GM23338 (cell line): ENCODE measurements around the gene LCLAT1.

Experiments
- CREB1 ChIP-seq: fragments of 250-450 bp; sonication (Bioruptor Pico); IDR thresholded peaks from 2 replicates; pipeline ENCODE4 v1.5.0; 2020; ENCODE audit warnings: low read depth, mild to moderate bottlenecking, moderate library complexity
- CTCF ChIP-seq, 2 experiments: fragments of 200-600 bp in 1 of 2; sonication (generic) in 1 of 2; conservative IDR thresholded peaks; 2 replicates each; pipeline versions ENCODE4 v1.5.1 to v1.6.1; 2016 to 2017; ENCODE audit warnings: antibody characterized with exemption in 2 of 2, low read depth in 2 of 2, mild to moderate bottlenecking in 2 of 2, moderate library complexity in 1 of 2
- ETS1 ChIP-seq: IDR thresholded peaks from 2 replicates; pipeline ENCODE4 v1.6.1; 2016; ENCODE audit warnings: antibody characterized with exemption
- EZH2 ChIP-seq: fragments of 200-600 bp; sonication (generic); IDR thresholded peaks from one replicate; pipeline ENCODE4 v1.8.0; 2017; ENCODE audit warnings: antibody characterized with exemption, mild to moderate bottlenecking, low read depth; ENCODE audit not compliant: unreplicated experiment
- EZH2phosphoT487 ChIP-seq: fragments of 200-600 bp; sonication (generic); IDR thresholded peaks from one replicate; pipeline ENCODE4 v1.8.1; 2018; ENCODE audit warnings: antibody characterized with exemption; ENCODE audit not compliant: unreplicated experiment
- JUNB ChIP-seq: IDR thresholded peaks from one replicate; pipeline ENCODE4 v1.6.1; 2016; ENCODE audit warnings: antibody characterized with exemption; ENCODE audit not compliant: unreplicated experiment
- NANOG ChIP-seq: IDR thresholded peaks from 2 replicates; pipeline ENCODE4 v1.6.1; 2016; ENCODE audit warnings: antibody characterized with exemption, borderline replicate concordance
- POLR2AphosphoS5 ChIP-seq: IDR thresholded peaks from 2 replicates; pipeline ENCODE4 v1.6.1; 2016; ENCODE audit warnings: antibody characterized with exemption, low read depth
- REST ChIP-seq: IDR thresholded peaks from one replicate; pipeline ENCODE4 v1.6.1; 2018; ENCODE audit warnings: antibody characterized with exemption; ENCODE audit not compliant: unreplicated experiment
- STAT1 ChIP-seq: IDR thresholded peaks from one replicate; pipeline ENCODE4 v1.6.1; 2016; ENCODE audit warnings: antibody characterized with exemption; ENCODE audit not compliant: unreplicated experiment
- ZNF114 ChIP-seq: fragments of 250-450 bp; sonication (Bioruptor Pico); IDR thresholded peaks from 2 replicates; pipeline ENCODE4 v1.5.0; 2020; ENCODE audit warnings: mild to moderate bottlenecking, moderate library complexity
- ZNF331 ChIP-seq: fragments of 250-450 bp; sonication (Bioruptor Pico); IDR thresholded peaks from 2 replicates; pipeline ENCODE4 v1.5.0; 2020; ENCODE audit warnings: low read depth, mild to moderate bottlenecking, moderate library complexity
- ZNF462 ChIP-seq: fragments of 250-450 bp; sonication (Bioruptor Pico); IDR thresholded peaks from 2 replicates; pipeline ENCODE4 v1.5.0; 2020; ENCODE audit warnings: mild to moderate bottlenecking, moderate library complexity

DNA sequence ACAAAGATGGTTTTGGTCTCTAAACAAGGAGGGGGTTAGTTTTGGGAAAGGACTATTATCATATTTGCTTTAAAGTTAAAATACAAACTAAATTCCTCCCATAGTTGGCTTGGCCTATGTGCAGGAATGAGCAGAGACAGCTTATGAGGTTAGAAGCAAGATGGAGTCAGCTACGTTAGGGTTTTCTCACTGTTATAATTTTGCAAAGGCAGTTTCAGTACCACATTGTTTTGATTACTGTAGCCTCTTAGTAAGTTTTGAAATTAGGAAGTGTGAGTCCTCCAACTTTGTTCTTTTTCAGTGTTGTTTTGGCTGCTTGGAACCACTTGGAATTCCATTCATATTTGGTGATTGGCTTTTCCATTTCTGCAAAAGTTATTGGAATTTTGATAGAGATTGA, 23.4 kb downstream of the LCLAT1 start:
- no peak for TF ChIP-seq CTCF (conservative IDR thresholded peaks at IDR 0.05; ENCODE audit: low read depth in 2 of 2)
- TF ChIP-seq POLR2AphosphoS5 = no peak
- no peak for TF ChIP-seq EZH2
- TF ChIP-seq CREB1 (CRISPR knock-in tag) = no peak
- no peak for TF ChIP-seq REST
- TF ChIP-seq ETS1 = no peak
- TF ChIP-seq STAT1 = no peak
- no peak for TF ChIP-seq EZH2phosphoT487
- TF ChIP-seq ZNF114 (CRISPR knock-in tag) = no peak
- TF ChIP-seq JUNB = no peak
- TF ChIP-seq ZNF331 (CRISPR knock-in tag) = no peak
- no peak for TF ChIP-seq ZNF462
- no peak for TF ChIP-seq NANOG
